Thyroid gland (tissue), 4 donors: ENCODE measurements around the gene DRC3.

Source experiments
- CTCF ChIP-seq, 6 experiments: fragments of 200-600 bp in 3 of 6; fragments of 450-650 bp in 3 of 6; sonication (generic) in 3 of 6; IDR thresholded peaks; one replicate each; pipeline ENCODE4 v1.5.1; 2016 to 2019; ENCODE audit warnings: antibody characterized with exemption in 6 of 6, mild to moderate bottlenecking in 2 of 6, inconsistent platforms in 1 of 6, moderate library complexity in 1 of 6
- POLR2A ChIP-seq, 2 donors: fragments of 450-650 bp; IDR thresholded peaks; one replicate each; pipeline ENCODE4 v1.6.1; 2017; ENCODE audit warnings: antibody characterized with exemption in 2 of 2, mild to moderate bottlenecking in 2 of 2, moderate library complexity in 1 of 2

GRCh38 chr17:18000030-18000408 is 27.4 kb downstream of the DRC3 start:
- no peak for TF ChIP-seq POLR2A (IDR thresholded peaks at IDR 0.05)
- no peak for TF ChIP-seq CTCF (IDR thresholded peaks at IDR 0.05)
